GM10266 (cell line): ENCODE data around the gene SLC52A1.

Source experiments
- DNase-seq: peaks from one replicate; pipeline ENCODE4 v3.0.0; 2012; ENCODE audit errors: extremely low spot score
- CTCF ChIP-seq: IDR thresholded peaks from 2 replicates; pipeline ENCODE4 v1.5.1; 2012; ENCODE audit warnings: mild to moderate bottlenecking, low read depth; ENCODE audit not compliant: control insufficient read depth, insufficient read depth; ENCODE audit errors: missing control alignments

The SLC52A1 gene

GRCh38 chr17:4986951-4987766 is 48.1 kb downstream of the SLC52A1 start, which contains the start of gene CAMTA2:
CAMTA2 (minus strand) TSS chr17:4987675; CDS start chr17:4986222, 1,453 bp downstream.
- TF ChIP-seq CTCF, result peak; percentile 76
- peak; percentile 87 for DNase-seq

DNA sequence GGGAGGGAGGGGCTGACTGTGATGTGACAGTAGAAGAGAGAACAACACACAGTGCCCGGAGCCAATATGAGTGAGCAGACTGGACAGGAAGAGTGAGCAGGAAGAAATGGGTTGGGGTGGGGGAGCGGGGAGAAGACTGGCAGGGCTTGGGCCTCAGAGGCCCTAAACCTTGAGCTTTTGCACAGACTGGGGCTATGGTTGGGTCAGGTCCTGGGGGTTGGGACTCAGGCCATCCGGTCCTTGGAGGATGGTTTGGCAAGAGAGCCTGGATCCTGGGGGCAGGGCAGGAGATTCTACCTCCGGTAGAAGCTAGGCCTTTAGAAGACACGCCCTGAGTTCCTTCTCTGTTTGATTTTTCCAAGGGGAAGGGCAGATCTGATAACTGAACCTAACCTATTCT is 48.8 kb downstream of the SLC52A1 start:
- DNase-seq, result no peak

More for the DNA sequence above, 48.8 kb downstream of the SLC52A1 start:
- no peak for TF ChIP-seq CTCF
